Epithelial cell of esophagus (primary cell): ENCODE data around the gene ZNF398.

Experiments used
- DNase-seq: peaks from one replicate; pipeline ENCODE4 v3.0.0; 2010; ENCODE audit warnings: low read depth
- H3K4me3 ChIP-seq: 2 replicates; pipeline ENCODE4 v1.5.1; 2011; ENCODE audit warnings: mild to moderate bottlenecking, low read length, control low read depth
- TF ChIP-seq, protein P1 (sequence below): IDR thresholded peaks from 2 replicates; pipeline ENCODE4 v1.5.1; 2011; ENCODE audit warnings: low read depth, mild to moderate bottlenecking, low read length, control low read depth, inconsistent platforms; ENCODE audit not compliant: insufficient read depth; ENCODE audit errors: missing control alignments

The ZNF398 gene

DNA sequence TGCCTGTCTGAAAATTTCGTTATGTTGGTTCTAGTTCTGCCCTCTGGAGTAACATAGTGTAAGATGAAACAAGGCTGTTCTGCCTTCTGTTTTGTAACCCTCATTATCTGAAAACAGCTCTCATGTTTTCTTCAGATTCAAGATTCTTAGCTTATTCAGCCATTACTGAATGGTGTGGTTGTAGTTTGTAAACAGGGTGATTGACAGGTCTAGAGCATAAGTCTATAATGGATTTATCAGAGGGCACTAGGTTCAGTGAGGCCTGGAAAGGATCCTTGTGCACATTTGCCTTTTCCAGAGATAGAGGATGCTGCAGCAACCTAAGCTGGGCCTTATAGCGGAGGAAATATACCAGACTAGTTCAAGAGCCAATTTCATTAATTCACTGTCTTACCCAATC, 6.1 kb downstream of the ZNF398 start:
- DNase-seq: no peak
- H3K4me3 ChIP-seq: no peak overlapping the region
- TF ChIP-seq, protein P1, sequence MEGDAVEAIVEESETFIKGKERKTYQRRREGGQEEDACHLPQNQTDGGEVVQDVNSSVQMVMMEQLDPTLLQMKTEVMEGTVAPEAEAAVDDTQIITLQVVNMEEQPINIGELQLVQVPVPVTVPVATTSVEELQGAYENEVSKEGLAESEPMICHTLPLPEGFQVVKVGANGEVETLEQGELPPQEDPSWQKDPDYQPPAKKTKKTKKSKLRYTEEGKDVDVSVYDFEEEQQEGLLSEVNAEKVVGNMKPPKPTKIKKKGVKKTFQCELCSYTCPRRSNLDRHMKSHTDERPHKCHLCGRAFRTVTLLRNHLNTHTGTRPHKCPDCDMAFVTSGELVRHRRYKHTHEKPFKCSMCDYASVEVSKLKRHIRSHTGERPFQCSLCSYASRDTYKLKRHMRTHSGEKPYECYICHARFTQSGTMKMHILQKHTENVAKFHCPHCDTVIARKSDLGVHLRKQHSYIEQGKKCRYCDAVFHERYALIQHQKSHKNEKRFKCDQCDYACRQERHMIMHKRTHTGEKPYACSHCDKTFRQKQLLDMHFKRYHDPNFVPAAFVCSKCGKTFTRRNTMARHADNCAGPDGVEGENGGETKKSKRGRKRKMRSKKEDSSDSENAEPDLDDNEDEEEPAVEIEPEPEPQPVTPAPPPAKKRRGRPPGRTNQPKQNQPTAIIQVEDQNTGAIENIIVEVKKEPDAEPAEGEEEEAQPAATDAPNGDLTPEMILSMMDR: no peak

DNA sequence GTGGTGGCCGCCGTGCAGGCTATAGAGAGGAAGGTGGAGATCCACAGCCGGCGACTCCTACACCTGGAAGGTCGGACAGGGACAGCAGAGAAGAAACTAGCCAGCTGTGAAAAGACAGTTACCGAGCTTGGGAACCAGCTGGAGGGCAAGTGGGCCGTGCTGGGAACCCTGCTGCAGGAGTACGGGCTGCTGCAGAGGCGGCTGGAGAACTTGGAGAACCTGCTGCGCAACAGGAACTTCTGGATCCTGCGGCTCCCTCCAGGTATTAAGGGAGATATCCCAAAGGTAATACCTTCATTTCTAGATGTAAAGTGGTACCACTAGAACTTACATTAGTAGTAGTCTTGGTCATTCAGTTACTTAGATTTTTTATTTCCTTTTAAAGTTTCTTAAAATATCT, 6.8 kb downstream of the ZNF398 start:
- no peak overlapping the region for H3K4me3 ChIP-seq
- TF ChIP-seq, protein P1: no peak
- no peak for DNase-seq

DNA sequence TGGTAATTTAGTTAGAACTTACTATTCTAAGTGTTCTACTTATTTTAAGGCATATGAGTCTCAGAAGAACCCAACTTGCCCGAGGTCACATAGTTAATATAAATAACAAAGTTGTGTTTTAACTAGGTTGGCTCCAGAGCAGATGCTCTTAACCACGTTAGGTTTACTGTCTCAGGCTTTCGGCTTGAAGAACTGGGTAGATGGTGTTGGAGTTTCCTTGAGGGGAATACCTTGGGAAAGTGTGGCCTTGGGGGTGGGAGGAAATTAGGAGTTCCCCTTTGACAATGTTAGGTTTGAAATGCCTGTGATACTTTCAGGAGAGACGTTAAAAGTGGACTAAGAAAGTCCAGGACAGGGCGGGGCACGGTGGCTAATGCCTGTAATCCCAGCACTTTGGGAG, 9.6 kb downstream of the ZNF398 start:
- DNase-seq: no peak
- no peak overlapping the region for H3K4me3 ChIP-seq
- TF ChIP-seq, protein P1: no peak

DNA sequence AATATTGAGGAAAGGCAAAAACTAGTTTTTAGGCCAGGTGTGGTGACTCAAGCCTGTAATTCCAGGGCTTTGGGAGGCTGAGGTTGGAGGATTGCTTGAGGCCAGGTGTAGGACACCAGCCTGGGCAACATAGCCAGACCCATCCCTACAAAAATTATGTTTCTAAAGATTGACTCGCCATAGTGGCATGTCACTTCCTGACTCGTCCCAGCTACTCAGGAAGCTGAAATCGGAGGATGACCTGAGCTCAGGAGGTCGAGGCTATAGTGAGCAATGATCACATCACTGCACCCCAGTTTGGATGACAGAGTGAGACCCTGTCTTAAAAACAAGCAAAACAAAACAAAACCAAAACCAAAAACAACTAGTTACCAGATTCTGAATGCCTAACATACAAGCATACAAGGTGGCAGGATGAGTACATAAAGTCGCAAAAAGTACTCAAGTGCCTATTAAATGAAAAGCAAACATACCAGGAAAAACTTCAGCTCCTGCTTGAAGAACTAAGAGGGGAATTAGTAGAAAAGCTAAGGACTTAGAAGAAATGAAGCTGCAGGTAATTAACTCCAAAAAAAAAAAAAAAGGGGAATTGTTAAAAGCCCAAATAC, 14.1 kb downstream of the ZNF398 start:
- TF ChIP-seq, protein P1: no peak
- DNase-seq: peak; percentile 33
- H3K4me3 ChIP-seq: no peak overlapping the region

DNA sequence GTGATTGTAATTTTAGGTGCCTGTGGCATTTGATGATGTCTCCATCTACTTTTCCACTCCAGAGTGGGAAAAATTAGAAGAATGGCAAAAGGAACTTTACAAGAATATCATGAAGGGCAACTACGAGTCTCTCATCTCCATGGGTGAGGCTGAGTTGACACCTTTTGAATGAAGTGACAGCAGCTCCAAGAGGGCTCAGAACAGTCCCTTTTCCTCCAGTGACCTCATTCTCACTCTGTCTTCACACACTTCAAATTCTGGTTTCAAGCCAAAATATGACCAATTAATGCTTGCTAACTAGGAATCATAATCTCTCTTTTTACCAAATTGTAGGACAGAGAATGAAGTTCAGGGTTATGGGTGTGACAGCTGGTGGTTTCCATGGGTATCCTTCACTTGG, 18.9 kb downstream of the ZNF398 start:
- H3K4me3 ChIP-seq: no peak overlapping the region
- TF ChIP-seq, protein P1: no peak
- no peak for DNase-seq

DNA sequence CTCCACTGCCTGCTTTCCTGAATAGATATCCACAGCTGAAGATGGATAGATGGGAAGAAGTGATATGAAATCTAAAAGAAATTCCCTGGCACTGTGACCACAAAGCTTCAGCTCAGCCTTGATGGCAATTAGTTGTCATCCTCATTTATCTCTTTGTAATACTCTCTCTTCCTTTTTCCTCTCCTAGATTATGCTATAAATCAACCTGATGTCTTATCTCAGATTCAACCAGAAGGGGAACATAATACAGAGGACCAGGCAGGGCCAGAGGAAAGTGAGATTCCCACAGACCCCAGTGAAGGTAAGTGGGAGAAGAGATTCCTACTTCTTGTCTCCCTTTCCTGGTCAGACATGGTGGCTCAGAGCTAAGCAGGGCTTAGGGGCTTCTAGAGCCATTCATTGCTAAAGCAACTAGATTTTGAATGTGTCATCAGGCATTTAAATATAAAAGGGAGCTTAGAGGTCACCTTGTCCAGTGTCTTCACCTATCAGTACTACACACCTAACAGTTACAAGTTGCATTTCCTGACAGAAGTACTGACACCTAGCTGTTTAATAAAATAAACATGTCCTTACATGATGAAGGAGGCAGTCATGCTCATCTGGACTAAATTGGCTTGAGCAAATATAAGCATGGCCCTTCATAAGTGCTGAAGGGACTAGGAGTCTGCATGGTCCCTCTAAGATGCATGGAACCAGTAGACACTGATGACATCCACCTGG, 19.5 kb downstream of the ZNF398 start:
- DNase-seq: peak; percentile 63
- TF ChIP-seq, protein P1: no peak
- H3K4me3 ChIP-seq: no peak overlapping the region
